Liver (tissue), 9 donors: ENCODE measurements around the gene C3. TPM values are rescaled to one million over a fixed set of nuclear protein-coding genes. Genes with fewer than 3 reads are reported as not detected.

Experiments
- DNase-seq: peaks from one replicate; pipeline ENCODE4 v3.0.0-alpha.2; 2017; ENCODE audit warnings: low spot score
- H3K27ac ChIP-seq, 2 donors: one replicate each; pipeline ENCODE4 v1.7.0; 2013; ENCODE audit warnings: inconsistent platforms in 2 of 2, low read length in 2 of 2, control low read depth in 1 of 2, low read depth in 1 of 2, mild to moderate bottlenecking in 1 of 2
- H3K27me3 ChIP-seq, 4 donors: one replicate each; pipeline versions ENCODE4 v1.6.1 to v1.7.0; 2013; ENCODE audit warnings: low read length in 3 of 4, inconsistent platforms in 1 of 4, mild to moderate bottlenecking in 1 of 4, moderate library complexity in 1 of 4; ENCODE audit not compliant: control insufficient read depth in 4 of 4, insufficient read depth in 4 of 4
- H3K36me3 ChIP-seq, 4 donors: one replicate each; pipeline versions ENCODE4 v1.6.1 to v1.7.0; 2013; ENCODE audit warnings: low read length in 3 of 4, mild to moderate bottlenecking in 3 of 4, low read depth in 1 of 4, moderate library complexity in 1 of 4; ENCODE audit not compliant: control insufficient read depth in 4 of 4, insufficient read depth in 3 of 4
- H3K4me1 ChIP-seq, 4 donors: one replicate each; pipeline versions ENCODE4 v1.6.1 to v1.7.0; 2013; ENCODE audit warnings: low read length in 3 of 4, mild to moderate bottlenecking in 3 of 4, moderate library complexity in 1 of 4; ENCODE audit not compliant: control insufficient read depth in 4 of 4, insufficient read depth in 4 of 4
- H3K4me3 ChIP-seq, 3 donors: one replicate each; pipeline versions ENCODE4 v1.6.1 to v1.7.0; 2013; ENCODE audit warnings: low read length in 3 of 3, control low read depth in 1 of 3, low read depth in 1 of 3, mild to moderate bottlenecking in 1 of 3
- H3K9ac ChIP-seq, 2 donors: one replicate each; pipeline ENCODE4 v1.7.0; 2013; ENCODE audit warnings: low read length in 2 of 2, mild to moderate bottlenecking in 2 of 2, moderate library complexity in 2 of 2, control low read depth in 1 of 2, low read depth in 1 of 2
- H3K9me3 ChIP-seq, 4 donors: one replicate each; pipeline versions ENCODE4 v1.6.1 to v1.7.0; 2013; ENCODE audit warnings: low read length in 3 of 4; ENCODE audit not compliant: control insufficient read depth in 4 of 4
- EGR1 ChIP-seq, 2 donors: IDR thresholded peaks; 2 replicates each; pipeline ENCODE4 v1.6.1; 2016 to 2018; ENCODE audit warnings: antibody characterized with exemption in 2 of 2, low read depth in 2 of 2
- FOXA1 ChIP-seq: IDR thresholded peaks from 2 replicates; pipeline ENCODE4 v1.6.1; 2016; ENCODE audit warnings: antibody characterized with exemption
- FOXA2 ChIP-seq: IDR thresholded peaks from 2 replicates; pipeline ENCODE4 v1.6.1; 2016; ENCODE audit warnings: antibody characterized with exemption
- GABPA ChIP-seq, 2 donors: IDR thresholded peaks in 1 of 2; conservative IDR thresholded peaks in 1 of 2; 2 replicates each; pipeline ENCODE4 v1.6.1; 2016; ENCODE audit warnings: antibody characterized with exemption in 2 of 2, mild to moderate bottlenecking in 1 of 2, moderate library complexity in 1 of 2
- HNF4A ChIP-seq, 2 donors: conservative IDR thresholded peaks; 2 replicates each; pipeline ENCODE4 v1.6.1; 2016; ENCODE audit warnings: antibody characterized with exemption in 2 of 2, mild to moderate bottlenecking in 2 of 2
- HNF4G ChIP-seq: IDR thresholded peaks from 2 replicates; pipeline ENCODE4 v1.6.1; 2016; ENCODE audit warnings: antibody characterized with exemption
- JUND ChIP-seq, 2 donors: IDR thresholded peaks; 2 replicates each; pipeline ENCODE4 v1.6.1; 2016; ENCODE audit warnings: antibody characterized with exemption in 2 of 2
- NR2F2 ChIP-seq: IDR thresholded peaks from 2 replicates; pipeline ENCODE4 v1.6.1; 2016; ENCODE audit warnings: antibody characterized with exemption
- RXRA ChIP-seq, 2 donors: IDR thresholded peaks; 2 replicates each; pipeline ENCODE4 v1.6.1; 2017 to 2018; ENCODE audit warnings: antibody characterized with exemption in 2 of 2, mild to moderate bottlenecking in 1 of 2
- TAF1 ChIP-seq: conservative IDR thresholded peaks from 2 replicates; pipeline ENCODE4 v1.6.1; 2016; ENCODE audit warnings: antibody characterized with exemption, mild to moderate bottlenecking
- YY1 ChIP-seq: IDR thresholded peaks from 2 replicates; pipeline ENCODE4 v1.6.1; 2016; ENCODE audit warnings: antibody characterized with exemption, mild to moderate bottlenecking
- WGBS: extraction: QIAGEN DNeasy Blood & Tissue Kit; methylation state at CpG from one replicate; pipeline ENCODE4 v1.1.7; 2013; 5-methylcytosine and 5-hydroxymethylcytosine counted together
- polyA plus RNA-seq, 2 donors: library from polyadenylated mRNA; stranded (reverse) in 1 of 2; unstranded in 1 of 2; fragments of 200-250 nt in 1 of 2; fragments of >200 nt in 1 of 2; fragmentation: Nextera tagmentation in 1 of 2; extraction: Ambion mirVana in 1 of 2; gene quantifications; one replicate each; pipeline versions ENCODE4 v1.2.1 to v1.2.3, GENCODE V29; 2013 to 2015
- total RNA-seq, 2 donors: library from RNA; depleted of rRNA; stranded (reverse); fragments of >200 nt; gene quantifications; one replicate each; pipeline ENCODE4 v1.2.3, GENCODE V29; 2014
- TF ChIP-seq, protein P1 (sequence below): fragments of 150-350 bp; IDR thresholded peaks from 2 replicates; pipeline ENCODE4 v1.5.1; 2017; ENCODE audit warnings: improper control_type of control experiment, low read depth, low read length; ENCODE audit not compliant: missing input control
- TF ChIP-seq, protein P2 (sequence below): IDR thresholded peaks from 2 replicates; pipeline ENCODE4 v1.6.1; 2016; ENCODE audit warnings: antibody characterized with exemption
- TF ChIP-seq, protein P3 (sequence below): IDR thresholded peaks from 2 replicates; pipeline ENCODE4 v1.6.1; 2016; ENCODE audit warnings: antibody characterized with exemption
- TF ChIP-seq, protein P4 (sequence below): IDR thresholded peaks from 2 replicates; pipeline ENCODE4 v1.6.1; 2016; ENCODE audit warnings: antibody characterized with exemption
- donor health status: healthy.
- donor health status: healthy.
- donor health status: healthy.
- donor health status: healthy.
- donor health status: healthy.

C3 gene
- total and polyA plus RNA-seq, 4 donors, result 4,543 to 9,349 (median 8,015) TPM

DNA sequence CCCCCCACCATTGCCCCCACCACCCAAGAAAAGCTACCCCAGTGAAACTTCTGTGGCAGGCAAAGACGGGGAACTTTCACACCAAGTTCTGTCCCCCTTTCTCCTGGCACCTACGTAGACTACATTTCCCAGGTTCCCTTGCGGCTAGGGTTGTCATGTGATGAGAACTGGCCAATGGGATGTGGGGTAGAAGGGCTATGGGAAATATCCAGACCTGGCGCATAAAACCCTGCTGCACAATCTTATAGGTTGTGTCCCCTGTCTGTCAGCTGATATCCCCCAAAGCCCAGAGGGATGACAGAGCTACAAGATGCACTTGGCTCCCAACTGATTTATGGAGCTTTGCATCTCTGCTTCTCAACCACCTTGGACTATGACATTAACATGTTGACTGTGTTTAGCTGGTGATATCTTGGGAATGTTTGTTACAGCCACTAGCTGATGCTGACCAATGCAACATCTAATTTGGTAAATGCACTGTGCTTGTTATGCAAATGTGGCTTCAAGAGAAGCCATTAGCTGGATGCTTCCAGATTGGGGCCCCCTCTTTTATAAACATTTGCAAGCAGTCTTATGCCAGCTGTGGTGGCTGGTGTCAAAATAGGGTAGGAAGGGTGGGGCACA, 40.7 kb upstream of the C3 start:
- no peaks in the 10 kb centered on the region for H3K27me3 ChIP-seq
- H3K9me3 ChIP-seq, result no peaks in the 10 kb centered on the region
- no peak overlapping the region for H3K9ac ChIP-seq
- DNase-seq, result no peak
- TF ChIP-seq TAF1, result no peak
- TF ChIP-seq HNF4G, result no peak
- TF ChIP-seq, protein P1, sequence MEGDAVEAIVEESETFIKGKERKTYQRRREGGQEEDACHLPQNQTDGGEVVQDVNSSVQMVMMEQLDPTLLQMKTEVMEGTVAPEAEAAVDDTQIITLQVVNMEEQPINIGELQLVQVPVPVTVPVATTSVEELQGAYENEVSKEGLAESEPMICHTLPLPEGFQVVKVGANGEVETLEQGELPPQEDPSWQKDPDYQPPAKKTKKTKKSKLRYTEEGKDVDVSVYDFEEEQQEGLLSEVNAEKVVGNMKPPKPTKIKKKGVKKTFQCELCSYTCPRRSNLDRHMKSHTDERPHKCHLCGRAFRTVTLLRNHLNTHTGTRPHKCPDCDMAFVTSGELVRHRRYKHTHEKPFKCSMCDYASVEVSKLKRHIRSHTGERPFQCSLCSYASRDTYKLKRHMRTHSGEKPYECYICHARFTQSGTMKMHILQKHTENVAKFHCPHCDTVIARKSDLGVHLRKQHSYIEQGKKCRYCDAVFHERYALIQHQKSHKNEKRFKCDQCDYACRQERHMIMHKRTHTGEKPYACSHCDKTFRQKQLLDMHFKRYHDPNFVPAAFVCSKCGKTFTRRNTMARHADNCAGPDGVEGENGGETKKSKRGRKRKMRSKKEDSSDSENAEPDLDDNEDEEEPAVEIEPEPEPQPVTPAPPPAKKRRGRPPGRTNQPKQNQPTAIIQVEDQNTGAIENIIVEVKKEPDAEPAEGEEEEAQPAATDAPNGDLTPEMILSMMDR, result no peak
- TF ChIP-seq, protein P2, sequence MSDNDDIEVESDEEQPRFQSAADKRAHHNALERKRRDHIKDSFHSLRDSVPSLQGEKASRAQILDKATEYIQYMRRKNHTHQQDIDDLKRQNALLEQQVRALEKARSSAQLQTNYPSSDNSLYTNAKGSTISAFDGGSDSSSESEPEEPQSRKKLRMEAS, result no peak
- TF ChIP-seq EGR1 (IDR thresholded peaks at IDR 0.05; ENCODE audit: low read depth in 2 of 2), result no peak
- TF ChIP-seq YY1, result no peak
- TF ChIP-seq HNF4A (conservative IDR thresholded peaks at IDR 0.05), result no peak
- TF ChIP-seq, protein P3, sequence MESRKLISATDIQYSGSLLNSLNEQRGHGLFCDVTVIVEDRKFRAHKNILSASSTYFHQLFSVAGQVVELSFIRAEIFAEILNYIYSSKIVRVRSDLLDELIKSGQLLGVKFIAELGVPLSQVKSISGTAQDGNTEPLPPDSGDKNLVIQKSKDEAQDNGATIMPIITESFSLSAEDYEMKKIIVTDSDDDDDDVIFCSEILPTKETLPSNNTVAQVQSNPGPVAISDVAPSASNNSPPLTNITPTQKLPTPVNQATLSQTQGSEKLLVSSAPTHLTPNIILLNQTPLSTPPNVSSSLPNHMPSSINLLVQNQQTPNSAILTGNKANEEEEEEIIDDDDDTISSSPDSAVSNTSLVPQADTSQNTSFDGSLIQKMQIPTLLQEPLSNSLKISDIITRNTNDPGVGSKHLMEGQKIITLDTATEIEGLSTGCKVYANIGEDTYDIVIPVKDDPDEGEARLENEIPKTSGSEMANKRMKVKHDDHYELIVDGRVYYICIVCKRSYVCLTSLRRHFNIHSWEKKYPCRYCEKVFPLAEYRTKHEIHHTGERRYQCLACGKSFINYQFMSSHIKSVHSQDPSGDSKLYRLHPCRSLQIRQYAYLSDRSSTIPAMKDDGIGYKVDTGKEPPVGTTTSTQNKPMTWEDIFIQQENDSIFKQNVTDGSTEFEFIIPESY, result no peak
- no peak for TF ChIP-seq FOXA2
- TF ChIP-seq, protein P4, sequence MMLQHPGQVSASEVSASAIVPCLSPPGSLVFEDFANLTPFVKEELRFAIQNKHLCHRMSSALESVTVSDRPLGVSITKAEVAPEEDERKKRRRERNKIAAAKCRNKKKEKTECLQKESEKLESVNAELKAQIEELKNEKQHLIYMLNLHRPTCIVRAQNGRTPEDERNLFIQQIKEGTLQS, result no peak
- TF ChIP-seq RXRA (IDR thresholded peaks at IDR 0.05), result no peak
- H3K4me3 ChIP-seq, result no peak overlapping the region
- peaks cover 4 to 8% (median 5%) of the 10 kb centered on the region in 4 donors for H3K4me1 ChIP-seq
- H3K27ac ChIP-seq, result no peak overlapping the region
- 78% methylated on average over 4 of the region's 4 CpGs for WGBS
- peaks cover 0 to 3% (median 0%) of the 10 kb centered on the region in 4 donors for H3K36me3 ChIP-seq

DNA sequence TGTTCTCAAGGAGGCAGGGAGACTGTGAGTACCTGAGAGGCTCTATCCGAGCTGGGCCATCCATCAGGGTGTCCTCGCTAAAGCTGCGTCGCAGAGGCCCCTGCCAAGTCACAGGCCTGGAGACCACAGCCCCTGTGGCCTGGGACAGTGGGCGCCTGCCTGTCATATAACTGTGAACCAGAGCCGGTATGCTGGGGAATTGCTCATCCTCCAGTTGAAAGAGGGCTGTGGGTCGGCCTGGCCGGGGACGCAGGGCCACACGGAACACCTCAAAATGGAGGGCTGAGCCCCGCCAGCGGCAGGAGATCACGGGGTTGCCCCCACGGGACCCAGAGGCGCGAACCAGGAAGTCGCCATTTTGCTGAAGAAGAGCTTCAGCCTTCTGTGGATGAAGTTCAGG, 40.2 kb upstream of the C3 start:
- H3K4me3 ChIP-seq, result no peak overlapping the region
- TF ChIP-seq RXRA (IDR thresholded peaks at IDR 0.05) (no peak), EGR1 (IDR thresholded peaks at IDR 0.05; ENCODE audit: low read depth in 2 of 2) (no peak), FOXA1 (no peak), YY1 (no peak), NR2F2 (no peak), JUND (IDR thresholded peaks at IDR 0.05) (no peak), TAF1 (no peak), GABPA (IDR thresholded peaks at IDR 0.05 in 1 of 2, conservative IDR thresholded peaks at IDR 0.05 in 1 of 2) (no peak), FOXA2 (no peak), HNF4A (conservative IDR thresholded peaks at IDR 0.05) (no peak)
- TF ChIP-seq, protein P1, result no peak
- TF ChIP-seq, protein P2, result no peak
- TF ChIP-seq, protein P3, result no peak
- no peaks in the 10 kb centered on the region for H3K9me3 ChIP-seq
- no peak for DNase-seq
- H3K27me3 ChIP-seq, result no peaks in the 10 kb centered on the region
- no peak overlapping the region for H3K9ac ChIP-seq
- 97% methylated on average over 17 of the region's 17 CpGs for WGBS
- H3K36me3 ChIP-seq, result peaks cover 0 to 3% (median 0%) of the 10 kb centered on the region in 4 donors
- H3K4me1 ChIP-seq, result peaks cover 0 to 3% (median under 1%) of the 10 kb centered on the region in 4 donors
- H3K27ac ChIP-seq, result no peak overlapping the region
